Ovary (tissue), 9 donors: ENCODE data around the gene HINT1. TPM values are rescaled to one million over a fixed set of nuclear protein-coding genes. Genes with fewer than 3 reads are reported as not detected.
"Not testable (repeated sequence)": the region's sequence is repeated elsewhere in the genome, so short reads cannot be mapped to it uniquely, and the experiment has no call there.

Experiments used
- DNase-seq, 5 donors: peaks; one replicate each; pipeline ENCODE4 v3.0.0-alpha.2; 2019 to 2020
- H3K27ac ChIP-seq, 2 donors: fragments of 200-600 bp; one replicate each; pipeline versions ENCODE4 v1.5.1 to v1.8.0; 2019 to 2022
- H3K27me3 ChIP-seq: fragments of 200-600 bp; one replicate; pipeline ENCODE4 v1.8.0; 2022
- H3K36me3 ChIP-seq: fragments of 200-600 bp; sonication (generic); one replicate; pipeline ENCODE4 v1.5.1; 2019
- H3K4me1 ChIP-seq: one replicate; pipeline ENCODE4 v1.8.1; 2013; ENCODE audit warnings: mild to moderate bottlenecking, moderate library complexity; ENCODE audit not compliant: insufficient read depth
- H3K4me3 ChIP-seq: fragments of 200-600 bp; sonication (generic); one replicate; pipeline ENCODE4 v1.5.1; 2017
- H3K9me3 ChIP-seq, 2 donors: fragments of 200-600 bp in 1 of 2; sonication (generic) in 1 of 2; one replicate each; pipeline versions ENCODE4 v1.5.1 to v1.8.1; 2013 to 2019; ENCODE audit warnings: mild to moderate bottlenecking in 1 of 2, moderate library complexity in 1 of 2
- EP300 ChIP-seq: sonication (generic); formaldehyde crosslinking; IDR thresholded peaks from one replicate; pipeline ENCODE4 v1.6.1; 2017; ENCODE audit warnings: antibody characterized with exemption
- POLR2A ChIP-seq: fragments of 450-650 bp; IDR thresholded peaks from one replicate; pipeline ENCODE4 v1.6.1; 2017; ENCODE audit warnings: antibody characterized with exemption, mild to moderate bottlenecking, moderate library complexity
- WGBS, 3 donors: extraction: QIAGEN DNeasy Blood & Tissue Kit in 1 of 3; methylation state at CpG; one replicate each; pipeline versions ENCODE4 v1.1.5 to v1.1.7; 2013 to 2017; 5-methylcytosine and 5-hydroxymethylcytosine counted together
- intact Hi-C, 4 donors: fragments of 100-400 bp; cut with DNase I; formaldehyde crosslinking; loops; one replicate each; pipeline versions ENCODE4 v1.11.0 to v1.15.1; 2022 to 2023
- polyA plus RNA-seq, 2 donors: library from polyadenylated mRNA; stranded (reverse); fragments of 200-250 nt in 1 of 2; fragments of 350-450 nt in 1 of 2; fragmentation: Illumina TruSeq in 1 of 2; extraction: RNeasy Lipid Tissue Mini Kit (QIAGEN cat#74804) in 1 of 2; gene quantifications; one replicate each; pipeline ENCODE4 v1.2.3, GENCODE V29; 2013 to 2014
- total RNA-seq, 7 donors: library from RNA; depleted of rRNA in 2 of 7; stranded (reverse); fragments of >200 nt in 2 of 7; fragmentation: NEBNext Ultra II Directional in 3 of 7; extraction: Animal tissue kit (Norgen Biotek cat#: 25700) in 3 of 7; gene quantifications; one replicate each; pipeline versions ENCODE4 v1.1.0 to v1.2.4, GENCODE V29; 2016 to 2023
- TF ChIP-seq, protein P1 (sequence below), 3 donors: fragments of 450-650 bp in 2 of 3; fragments of 200-600 bp in 1 of 3; IDR thresholded peaks; one replicate each; pipeline versions ENCODE4 v1.5.1 to v1.8.0; 2016 to 2022; ENCODE audit warnings: antibody characterized with exemption in 3 of 3, mild to moderate bottlenecking in 1 of 3
- donor health status: DM: no; HTN: no; CAD: no; lungs with moderate emphysema.
- donor health status: DM: no; HTN: no; CAD: no.
- donor health status: Bipolar disorder and iron deficiency.
- donor health status: DM: yes; HTN: yes; CAD: no.
- donor health status: DM: no; HTN: no; CAD: no.
- donor health status: DM: yes; HTN: yes; CAD: no.

The HINT1 gene
- total and polyA plus RNA-seq, 9 donors: 103 to 240 (median 148) TPM

DNA sequence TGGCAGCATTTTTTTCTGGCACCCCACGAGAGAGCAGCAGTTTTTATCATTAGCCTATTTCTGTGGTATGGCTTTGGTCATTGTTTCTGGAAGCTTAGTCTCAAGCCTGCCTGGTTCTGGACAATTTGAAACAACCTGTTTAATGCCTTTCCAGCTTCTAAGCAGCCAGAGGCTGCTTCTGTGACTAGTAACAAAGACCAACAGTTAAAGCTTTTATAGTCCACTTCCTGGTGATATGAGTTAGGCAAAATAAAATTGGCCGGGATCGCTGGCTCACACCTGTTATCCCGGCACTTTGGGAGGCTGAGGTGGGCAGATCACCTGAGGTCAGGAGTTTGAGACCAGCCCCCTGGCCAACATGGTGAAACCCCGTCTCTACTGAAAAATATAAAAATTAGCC is 29.7 kb upstream of the HINT1 start:
- Histone ChIP-seq H3K9me3 (no peaks in the 10 kb centered on the region), H3K4me1 (no peaks in the 10 kb centered on the region), H3K4me3 (no peak overlapping the region), H3K27me3 (no peaks in the 10 kb centered on the region), H3K27ac (no peak overlapping the region), H3K36me3 (no peaks in the 10 kb centered on the region)
- 84 to 88% (median 85%) methylated on average over 5 of the region's 5 CpGs for WGBS, 3 donors
- no peak for DNase-seq
- TF ChIP-seq EP300: no peak
- TF ChIP-seq, protein P1, sequence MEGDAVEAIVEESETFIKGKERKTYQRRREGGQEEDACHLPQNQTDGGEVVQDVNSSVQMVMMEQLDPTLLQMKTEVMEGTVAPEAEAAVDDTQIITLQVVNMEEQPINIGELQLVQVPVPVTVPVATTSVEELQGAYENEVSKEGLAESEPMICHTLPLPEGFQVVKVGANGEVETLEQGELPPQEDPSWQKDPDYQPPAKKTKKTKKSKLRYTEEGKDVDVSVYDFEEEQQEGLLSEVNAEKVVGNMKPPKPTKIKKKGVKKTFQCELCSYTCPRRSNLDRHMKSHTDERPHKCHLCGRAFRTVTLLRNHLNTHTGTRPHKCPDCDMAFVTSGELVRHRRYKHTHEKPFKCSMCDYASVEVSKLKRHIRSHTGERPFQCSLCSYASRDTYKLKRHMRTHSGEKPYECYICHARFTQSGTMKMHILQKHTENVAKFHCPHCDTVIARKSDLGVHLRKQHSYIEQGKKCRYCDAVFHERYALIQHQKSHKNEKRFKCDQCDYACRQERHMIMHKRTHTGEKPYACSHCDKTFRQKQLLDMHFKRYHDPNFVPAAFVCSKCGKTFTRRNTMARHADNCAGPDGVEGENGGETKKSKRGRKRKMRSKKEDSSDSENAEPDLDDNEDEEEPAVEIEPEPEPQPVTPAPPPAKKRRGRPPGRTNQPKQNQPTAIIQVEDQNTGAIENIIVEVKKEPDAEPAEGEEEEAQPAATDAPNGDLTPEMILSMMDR (IDR thresholded peaks at IDR 0.05): no peak
- no peak for TF ChIP-seq POLR2A
- intact Hi-C loops: no loop called here

DNA sequence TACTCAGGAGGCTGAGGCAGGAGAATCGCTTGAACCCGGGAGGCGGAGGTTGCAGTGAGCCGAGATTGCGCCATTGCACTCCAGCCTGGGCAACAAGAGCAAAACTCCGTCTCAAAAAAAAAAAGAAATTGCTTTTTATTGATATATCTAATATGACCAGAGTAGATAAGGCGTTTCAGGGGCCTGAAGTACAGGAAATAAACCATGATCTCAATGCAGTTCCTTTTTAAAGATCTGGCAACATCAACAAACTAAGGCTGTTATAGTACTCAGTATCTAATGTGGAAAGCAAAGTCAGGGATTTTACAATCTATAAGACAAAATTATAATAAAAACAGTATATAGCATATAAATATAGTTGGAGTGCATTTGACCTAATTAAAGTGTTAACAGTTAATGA is 28.8 kb upstream of the HINT1 start:
- WGBS, 3 donors: 94 to 97% (median 95%) methylated on average over 7 of the region's 7 CpGs
- H3K4me1 ChIP-seq, intact Hi-C loops, H3K9me3 ChIP-seq, H3K27ac ChIP-seq, H3K36me3 ChIP-seq, DNase-seq, H3K4me3 ChIP-seq, H3K27me3 ChIP-seq: not testable (repeated sequence)

DNA sequence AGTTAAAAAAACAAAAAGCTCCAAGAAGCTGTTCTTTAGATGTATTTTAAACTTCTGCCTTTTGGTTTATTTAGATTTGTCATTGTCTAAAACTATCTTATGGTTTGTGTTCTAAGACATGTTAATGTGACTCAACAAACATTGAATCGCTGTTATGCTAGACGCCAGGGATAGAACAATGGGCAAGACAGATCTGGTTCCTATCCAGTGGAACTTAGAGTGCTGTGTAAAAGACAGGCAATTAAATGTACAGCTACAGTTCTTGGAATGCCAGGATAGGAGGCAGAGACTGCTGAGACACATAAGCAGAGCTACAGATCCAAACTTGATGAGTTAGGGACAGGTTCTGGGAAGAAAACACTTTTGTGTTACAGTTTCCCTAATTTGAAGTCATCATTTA is 28.1 kb upstream of the HINT1 start:
- no peak for DNase-seq
- no peaks in the 10 kb centered on the region for H3K36me3 ChIP-seq
- no peaks in the 10 kb centered on the region for H3K27me3 ChIP-seq
- H3K27ac ChIP-seq: no peak overlapping the region
- no peaks in the 10 kb centered on the region for H3K9me3 ChIP-seq
- no peaks in the 10 kb centered on the region for H3K4me1 ChIP-seq
- intact Hi-C loops: no loop called here
- TF ChIP-seq, protein P1 (IDR thresholded peaks at IDR 0.05): no peak
- no peak for TF ChIP-seq POLR2A
- TF ChIP-seq EP300: no peak
- no peak overlapping the region for H3K4me3 ChIP-seq
- WGBS, 3 donors: 92 to 95% (median 94%) methylated on average over 2 of the region's 2 CpGs

DNA sequence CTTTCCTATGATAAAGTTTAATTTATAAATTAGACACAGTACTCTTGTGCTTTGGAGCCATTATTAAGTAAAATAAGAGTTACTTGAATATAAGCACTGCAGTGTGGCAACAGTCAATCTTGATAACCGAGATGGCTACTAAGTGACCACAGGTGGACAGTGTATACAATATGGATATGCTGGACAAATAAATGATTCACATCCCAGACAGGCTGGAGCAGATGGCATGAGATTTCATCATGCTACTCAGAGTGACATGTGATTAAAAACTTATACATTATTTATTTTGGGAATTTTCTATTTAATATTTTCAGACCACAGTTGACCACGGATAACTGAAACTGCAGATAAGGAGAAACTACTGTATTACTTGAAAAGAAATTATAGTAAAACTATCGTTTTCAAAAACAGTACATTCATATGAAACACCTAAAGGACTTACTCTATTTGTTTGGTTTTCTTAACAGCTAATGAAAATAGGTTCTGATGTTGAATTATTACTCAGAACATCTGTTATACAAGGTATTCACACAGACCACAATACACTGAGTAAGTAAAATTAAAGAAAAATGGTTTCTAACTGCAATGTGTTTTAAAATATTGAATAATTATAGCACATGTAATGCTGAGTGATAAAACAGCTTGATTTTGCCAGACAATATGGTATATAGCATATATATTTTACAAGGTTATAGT is 21.7 kb upstream of the HINT1 start:
- Histone ChIP-seq H3K9me3 (no peaks in the 10 kb centered on the region), H3K27me3 (no peaks in the 10 kb centered on the region), H3K27ac (no peak overlapping the region), H3K4me1 (no peaks in the 10 kb centered on the region), H3K36me3 (no peaks in the 10 kb centered on the region), H3K4me3 (no peak overlapping the region)
- DNase-seq: no peak
- intact Hi-C loops: no loop called here
- WGBS, 3 donors: 70 to 77% (median 73%) methylated on average over 3 of the region's 3 CpGs
- TF ChIP-seq POLR2A (no peak), EP300 (no peak)
- TF ChIP-seq, protein P1 (IDR thresholded peaks at IDR 0.05): no peak

DNA sequence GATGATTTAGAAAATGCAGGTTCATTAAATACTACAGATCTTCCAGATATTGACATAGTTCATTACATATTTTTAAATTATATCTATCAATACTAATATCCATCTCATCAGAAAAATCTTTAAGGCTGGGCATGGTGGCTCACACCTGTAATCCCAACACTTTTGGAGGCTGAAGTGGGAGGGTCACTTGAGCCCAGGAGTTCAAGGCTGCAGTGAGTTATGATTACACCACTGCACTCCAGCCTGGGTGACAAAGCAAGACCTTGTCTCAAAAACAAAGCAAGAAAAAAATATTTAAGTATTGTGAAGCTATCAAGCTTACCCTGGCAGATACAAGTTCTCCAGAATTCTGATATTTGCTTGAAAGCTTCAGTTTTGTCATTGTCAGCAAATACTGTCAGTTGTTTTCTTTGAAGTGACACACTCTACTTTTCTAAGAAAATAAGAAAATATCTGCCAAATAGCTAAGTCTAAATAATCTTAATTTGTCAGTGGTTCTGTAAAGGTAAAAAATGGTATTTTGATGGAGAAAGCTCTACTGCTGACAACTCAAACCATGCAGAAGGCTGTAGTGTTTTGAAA is 20.6 kb upstream of the HINT1 start:
- intact Hi-C loops: no loop called here
- Histone ChIP-seq H3K27me3 (no peaks in the 10 kb centered on the region), H3K27ac (no peak overlapping the region), H3K9me3 (no peaks in the 10 kb centered on the region), H3K36me3 (no peaks in the 10 kb centered on the region), H3K4me1 (no peaks in the 10 kb centered on the region), H3K4me3 (no peak overlapping the region)
- TF ChIP-seq POLR2A (no peak), EP300 (no peak)
- TF ChIP-seq, protein P1 (IDR thresholded peaks at IDR 0.05): no peak
- DNase-seq: no peak
